Activated CD8-positive, alpha-beta memory T cell treated with anti-CD3 and anti-CD28 coated beads for 24 hours (primary cell): ENCODE measurements around the gene SCYGR4.
"Not testable (repeated sequence)": the region's sequence is repeated elsewhere in the genome, so short reads cannot be mapped to it uniquely, and the experiment has no call there.

Experiments used
- DNase-seq: peaks from one replicate; pipeline ENCODE4 v3.0.0-alpha.2; 2020

Gene SCYGR4

DNA sequence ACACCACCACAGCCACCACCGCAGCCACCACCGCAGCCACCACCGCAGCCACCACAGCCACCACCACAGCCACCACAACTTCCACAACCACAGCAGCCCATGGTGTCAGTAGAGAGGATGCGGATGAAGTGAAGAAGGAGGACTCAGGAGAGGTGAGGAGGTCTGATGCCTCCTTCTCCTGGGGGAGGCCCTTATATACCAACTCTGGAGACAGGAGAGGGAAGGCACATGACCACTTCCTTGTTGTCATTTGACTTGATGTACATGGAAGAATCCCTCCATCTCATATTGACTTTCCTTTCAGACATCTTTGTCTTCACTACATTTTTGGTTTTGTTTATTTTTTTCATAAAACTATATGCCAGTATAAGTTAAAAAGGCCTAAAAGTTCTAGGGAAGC is 2.6 kb upstream of the SCYGR4 start, which contains the start of gene SCYGR3:
Gene SCYGR3 (minus strand): TSS at position 101 of the 400 bp plus-strand sequence. CDS start 0 bp downstream, at position 101.
- no peak for DNase-seq

DNA sequence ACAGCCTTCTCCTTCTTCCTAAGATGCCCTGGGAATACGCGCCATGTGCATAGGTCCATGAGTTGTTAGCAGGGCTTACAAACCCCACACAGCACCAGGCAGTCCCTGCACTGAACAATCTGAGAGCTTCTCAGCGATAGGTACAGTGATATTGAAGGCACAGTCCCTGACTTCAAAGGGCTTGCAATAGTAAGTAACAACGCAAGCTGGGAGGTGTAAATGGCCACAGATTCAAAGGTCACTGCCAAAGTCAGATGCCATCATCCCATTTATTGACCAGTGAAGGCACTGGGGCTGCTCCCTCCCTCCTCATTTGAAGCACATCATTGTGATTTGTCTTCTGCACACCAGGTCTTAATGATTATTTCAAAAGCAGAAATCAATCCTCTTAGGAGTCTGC is 2.1 kb upstream of the SCYGR4 start:
- no peak for DNase-seq

DNA sequence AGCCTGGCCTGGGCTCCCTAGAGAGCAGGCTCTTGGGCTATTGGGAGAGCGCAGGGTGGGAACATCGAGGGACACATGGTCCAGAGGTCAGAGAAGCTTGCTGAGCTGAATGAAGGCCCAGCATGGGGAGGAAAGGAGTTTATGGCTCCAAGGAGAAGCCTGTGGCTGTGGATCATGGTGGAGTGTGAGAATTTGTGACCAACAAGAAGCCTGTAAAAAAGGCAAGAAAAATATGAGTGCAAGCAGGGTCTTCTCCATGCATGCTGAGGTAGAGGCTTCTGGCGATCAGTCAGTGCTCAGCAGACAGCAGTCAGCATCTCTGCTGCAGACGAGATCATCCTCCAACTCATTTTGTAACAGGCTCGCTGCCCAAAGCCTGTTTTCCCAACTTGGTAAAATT is 1.4 kb upstream of the SCYGR4 start:
- DNase-seq, result no peak

DNA sequence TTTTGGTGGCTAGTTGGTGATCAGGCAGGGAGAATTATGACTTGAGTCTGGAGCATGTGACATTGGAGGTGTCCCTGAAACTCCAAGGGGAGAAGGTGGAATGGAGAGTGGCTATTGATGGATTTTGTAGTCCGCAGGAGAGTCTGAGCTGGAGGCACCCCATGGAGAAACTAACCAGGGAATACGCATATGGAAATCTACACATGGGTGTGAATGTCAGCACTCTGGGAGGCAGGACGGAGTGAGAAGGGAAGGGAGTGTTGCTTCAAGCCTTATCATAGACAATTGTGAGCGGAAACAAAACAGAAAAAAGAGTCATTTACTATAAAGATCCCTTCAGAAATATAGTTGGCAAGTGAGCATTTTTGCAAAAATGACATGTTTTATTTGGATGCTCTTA is 667 bp upstream of the SCYGR4 start:
- DNase-seq, result no peak

DNA sequence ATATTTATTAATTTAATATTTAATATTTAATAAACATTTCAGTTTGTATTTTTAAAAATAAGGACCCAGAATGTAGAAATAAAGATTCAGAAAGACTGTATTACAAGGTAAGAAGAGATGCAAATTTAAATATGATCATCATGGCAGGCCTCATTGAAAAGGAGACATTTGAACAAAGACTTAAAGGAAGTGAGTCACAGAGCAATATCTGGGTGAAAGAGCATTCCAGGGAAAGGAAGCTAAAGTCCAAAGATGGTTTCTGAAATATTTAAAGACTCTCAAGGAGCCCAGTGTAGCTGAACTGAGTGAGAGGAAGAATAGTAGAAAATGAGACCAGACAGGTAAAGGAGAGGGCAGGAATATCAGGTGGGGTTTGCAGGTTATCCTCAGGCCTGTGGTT is 5.9 kb downstream of the SCYGR4 start:
- DNase-seq, result no peak

DNA sequence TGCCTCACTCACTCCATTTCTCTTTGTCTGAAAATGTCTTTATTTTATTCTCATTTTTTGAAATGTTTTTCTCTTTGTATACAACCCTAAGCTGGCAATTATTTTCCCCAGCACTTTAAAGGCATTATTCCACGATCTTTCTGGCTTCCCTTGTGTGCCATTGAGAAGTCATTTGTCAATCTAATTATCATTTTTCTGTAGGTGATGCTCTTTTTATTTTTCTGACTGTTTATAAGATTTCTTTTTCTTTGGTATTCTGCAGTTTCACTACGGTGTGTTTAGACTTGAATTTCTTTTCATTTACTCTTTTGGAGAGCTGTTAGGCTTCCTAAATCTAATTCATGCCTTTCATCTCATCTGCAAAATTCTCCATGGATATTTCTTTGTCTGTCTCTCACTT is 8.1 kb downstream of the SCYGR4 start:
- DNase-seq, result no peak

DNA sequence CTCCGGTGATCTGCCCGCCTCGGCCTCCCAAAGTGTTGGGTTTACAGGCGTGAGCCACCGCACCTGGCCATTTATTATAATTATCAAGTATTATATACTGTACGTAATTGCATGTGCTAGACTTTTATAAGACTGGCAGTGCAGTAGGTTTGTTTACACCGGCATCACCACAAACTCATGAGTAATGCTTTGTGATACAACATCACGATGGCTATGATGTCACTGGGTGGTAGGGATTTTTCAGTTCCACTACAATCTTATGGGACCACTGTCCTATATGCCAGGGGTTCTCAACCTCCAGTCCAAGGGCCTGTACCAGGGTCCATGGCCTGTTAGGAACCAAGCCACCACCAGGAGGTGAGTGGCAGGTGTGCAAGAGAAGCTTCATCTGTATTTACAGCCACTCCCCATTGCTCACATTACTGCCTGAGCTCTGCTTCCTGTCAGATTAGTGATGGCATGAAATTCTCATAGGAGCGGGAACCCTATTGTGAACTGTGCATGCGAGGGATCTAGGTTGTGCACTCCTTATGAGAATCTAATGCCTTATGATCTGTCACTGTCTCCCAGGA is 9.4 kb downstream of the SCYGR4 start:
- no peak for DNase-seq

DNA sequence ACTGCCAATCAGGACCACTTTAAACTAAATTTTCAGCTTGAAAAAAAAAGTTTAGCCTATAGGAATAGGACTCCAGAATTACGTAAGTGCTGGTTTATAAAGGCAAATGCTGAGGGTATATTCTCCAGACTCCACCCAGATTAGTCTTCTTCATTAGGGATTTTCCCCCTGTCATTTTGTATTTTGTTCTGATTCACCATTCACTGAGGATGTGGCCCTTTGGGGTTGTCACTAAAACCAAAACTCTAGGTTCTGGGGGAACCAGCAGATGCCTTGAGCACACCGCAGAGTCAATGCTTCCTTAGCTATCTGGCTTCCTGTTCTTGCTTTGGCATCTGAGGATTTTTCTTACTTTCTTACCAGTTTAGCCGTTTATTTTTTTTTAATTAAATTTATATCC is 10.5 kb downstream of the SCYGR4 start:
- DNase-seq, result no peak

DNA sequence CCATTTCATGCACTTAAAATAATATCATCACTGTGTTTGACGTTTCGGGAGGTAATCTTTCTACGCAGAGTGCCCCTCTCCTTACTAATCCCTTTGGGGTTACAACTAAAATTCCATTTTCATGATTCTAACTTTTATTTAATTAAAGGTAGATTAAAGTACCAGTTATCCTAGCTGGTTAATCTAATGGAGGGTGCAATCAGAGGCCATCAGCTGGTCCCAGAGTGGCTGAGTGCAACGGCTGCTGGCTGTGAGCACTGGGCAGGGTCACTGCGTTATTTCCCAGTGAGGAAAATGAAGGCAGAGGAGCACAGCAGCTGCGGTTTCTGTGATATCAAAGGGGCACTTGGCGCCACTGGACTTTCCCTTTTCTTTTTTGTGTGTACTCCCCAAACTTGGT is 12.1 kb downstream of the SCYGR4 start:
- DNase-seq, result no peak

DNA sequence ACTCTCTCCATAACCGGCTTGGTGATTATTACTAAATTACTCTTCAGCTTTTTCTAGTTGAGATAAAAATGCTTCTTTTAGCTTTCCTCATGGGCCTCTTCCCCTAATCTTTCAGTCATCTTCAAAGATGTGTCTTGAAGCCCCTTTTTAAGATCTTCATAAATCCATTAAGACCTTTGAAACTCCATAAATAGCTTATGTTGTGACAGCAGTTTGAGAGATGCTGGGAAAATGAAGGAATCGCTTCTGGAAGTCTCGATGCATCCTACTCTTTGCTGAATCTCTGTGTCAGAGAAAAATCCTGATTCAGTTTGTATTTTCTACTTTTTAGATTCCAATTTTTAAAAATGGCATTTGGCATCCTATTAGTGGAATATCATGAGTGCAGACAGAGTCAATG is 13.0 kb downstream of the SCYGR4 start:
- no peak for DNase-seq

DNA sequence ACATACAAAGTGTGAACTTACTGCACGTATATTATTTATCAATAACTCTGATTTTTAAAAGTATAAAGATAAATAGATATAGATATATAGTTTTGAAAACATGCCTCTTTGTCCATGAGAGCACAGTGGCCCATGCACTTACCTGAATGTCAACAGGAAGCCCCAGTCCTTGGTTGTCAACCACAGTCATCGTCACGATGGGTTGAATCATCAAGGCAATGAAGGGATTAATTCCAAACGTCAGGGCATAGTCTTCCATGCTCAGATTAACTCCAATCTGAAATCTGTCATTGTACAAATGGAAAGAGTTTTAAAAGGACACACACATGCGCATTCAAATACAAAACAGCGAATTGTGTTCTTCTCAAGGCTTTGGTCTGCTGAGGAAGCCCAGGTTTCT is 15.5 kb downstream of the SCYGR4 start:
- no peak for DNase-seq

DNA sequence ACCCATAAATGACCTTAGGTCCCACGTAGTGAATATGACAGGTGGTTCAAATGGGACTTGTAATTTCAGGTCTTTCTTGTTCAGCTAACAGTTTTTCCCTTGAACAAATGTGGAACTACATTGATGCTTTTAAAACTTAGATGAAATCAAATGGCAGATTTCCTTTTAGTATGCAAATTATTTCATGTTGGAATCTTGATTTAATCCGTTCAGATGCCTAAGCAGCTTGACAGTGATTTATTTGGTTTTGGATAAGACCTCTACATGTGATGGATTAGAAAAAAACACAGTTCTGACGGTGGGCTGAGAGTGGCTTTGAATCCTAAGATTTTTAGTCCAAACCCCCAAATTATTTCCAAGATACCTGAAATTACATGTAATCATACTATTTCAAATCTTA is 16.9 kb downstream of the SCYGR4 start:
- DNase-seq, result no peak

DNA sequence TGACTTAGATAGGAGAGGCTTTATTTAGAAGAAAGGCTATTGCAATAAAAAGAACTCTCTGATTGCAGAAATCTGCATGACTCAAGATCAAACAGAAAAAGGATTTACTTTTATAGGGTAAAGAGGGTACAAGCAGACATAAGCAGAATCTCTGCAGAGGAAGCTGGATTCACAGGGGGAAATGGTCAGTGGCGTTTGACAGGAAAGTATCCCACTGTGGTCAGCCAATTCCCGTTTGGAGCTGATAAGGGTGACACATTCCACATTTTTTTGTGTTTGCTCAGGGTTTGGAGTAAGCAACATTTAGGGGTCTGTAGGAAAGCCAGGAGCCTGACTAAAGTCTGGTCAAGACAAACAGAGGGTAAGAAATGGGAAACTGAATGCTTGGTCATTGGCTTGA is 25.4 kb downstream of the SCYGR4 start:
- no peak for DNase-seq

DNA sequence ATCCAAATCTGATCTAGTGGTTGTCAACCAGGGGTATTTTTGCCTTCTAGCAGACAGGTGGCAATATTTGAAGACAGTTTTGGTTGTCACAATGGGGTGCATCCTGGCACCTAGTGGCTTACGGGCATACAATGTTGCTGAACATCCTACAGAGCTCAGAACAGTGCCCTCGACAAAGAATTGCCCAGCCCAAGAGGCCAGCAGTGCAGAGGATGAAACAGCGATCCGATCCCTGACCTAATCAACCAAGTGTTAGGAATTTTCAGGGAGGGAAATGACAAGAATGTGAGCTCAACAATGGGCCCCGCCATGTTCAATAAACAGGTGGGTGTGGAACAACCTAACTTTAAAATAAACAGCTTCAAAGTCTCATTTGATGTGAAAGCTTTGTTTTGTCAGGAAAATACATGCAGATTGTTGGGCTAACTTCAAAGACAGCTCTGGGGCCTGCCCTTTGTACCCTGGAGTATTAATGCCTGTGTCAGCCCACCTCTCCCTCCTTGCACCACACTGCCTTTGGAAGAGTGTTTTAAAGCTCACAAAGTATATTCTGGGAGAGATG is 26.8 kb downstream of the SCYGR4 start:
- DNase-seq, result no peak

DNA sequence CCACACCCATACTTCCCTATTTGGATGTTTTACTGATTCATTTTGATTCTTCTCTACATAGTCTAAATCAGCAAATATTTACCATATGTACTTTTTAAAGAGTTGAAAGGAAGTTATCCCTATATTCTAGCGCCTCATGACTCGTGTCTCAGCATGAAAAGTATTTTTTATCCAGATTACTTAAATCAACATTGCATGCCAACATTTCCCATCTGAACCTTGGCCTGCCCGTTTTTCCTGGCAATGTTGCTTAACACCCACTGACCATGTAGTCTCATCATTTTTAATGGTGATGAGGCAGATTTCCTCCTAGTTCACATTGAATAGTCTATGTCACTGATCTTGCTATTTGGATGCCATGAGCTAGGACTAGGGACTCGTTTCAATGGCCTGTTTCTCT is 36.1 kb downstream of the SCYGR4 start:
- no peak for DNase-seq

DNA sequence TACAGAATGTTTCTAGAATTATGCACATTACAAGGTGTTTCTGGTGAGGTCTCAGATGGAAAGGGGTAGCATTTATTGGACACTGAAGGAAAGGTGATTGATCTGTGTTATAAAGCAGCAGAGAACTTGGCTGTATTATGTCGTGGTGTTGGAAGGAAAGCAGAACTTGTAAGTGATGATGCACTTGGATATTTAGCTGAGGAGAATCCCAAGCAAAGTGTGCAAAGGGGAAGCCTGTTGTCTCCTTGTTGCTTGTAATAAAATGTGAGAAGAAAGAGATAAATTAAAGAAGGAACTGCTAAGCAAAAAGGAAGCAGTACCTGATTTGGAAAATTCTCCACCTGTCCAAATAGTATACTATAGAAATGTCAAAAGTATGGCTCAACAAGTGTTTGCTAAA is 37.1 kb downstream of the SCYGR4 start:
- DNase-seq, result no peak

DNA sequence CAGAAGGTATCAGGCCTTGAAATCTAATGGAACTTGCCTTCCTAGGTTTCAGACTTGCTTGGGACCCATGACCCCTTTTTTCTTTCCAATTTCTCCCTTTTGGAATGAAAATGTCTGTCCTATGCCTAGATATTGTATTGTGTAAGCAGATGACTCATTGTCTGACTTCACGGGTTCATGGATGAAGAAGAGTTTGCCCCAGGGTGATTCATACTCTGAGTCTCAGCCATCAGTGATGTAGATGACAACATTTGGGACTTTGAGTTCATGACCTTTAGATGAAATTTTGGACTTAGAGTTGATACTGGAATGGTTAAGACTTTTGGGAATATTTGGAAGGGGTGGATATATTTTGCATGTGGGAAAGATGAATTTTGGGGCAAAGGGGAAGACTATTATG is 38.2 kb downstream of the SCYGR4 start:
- DNase-seq, result no peak

DNA sequence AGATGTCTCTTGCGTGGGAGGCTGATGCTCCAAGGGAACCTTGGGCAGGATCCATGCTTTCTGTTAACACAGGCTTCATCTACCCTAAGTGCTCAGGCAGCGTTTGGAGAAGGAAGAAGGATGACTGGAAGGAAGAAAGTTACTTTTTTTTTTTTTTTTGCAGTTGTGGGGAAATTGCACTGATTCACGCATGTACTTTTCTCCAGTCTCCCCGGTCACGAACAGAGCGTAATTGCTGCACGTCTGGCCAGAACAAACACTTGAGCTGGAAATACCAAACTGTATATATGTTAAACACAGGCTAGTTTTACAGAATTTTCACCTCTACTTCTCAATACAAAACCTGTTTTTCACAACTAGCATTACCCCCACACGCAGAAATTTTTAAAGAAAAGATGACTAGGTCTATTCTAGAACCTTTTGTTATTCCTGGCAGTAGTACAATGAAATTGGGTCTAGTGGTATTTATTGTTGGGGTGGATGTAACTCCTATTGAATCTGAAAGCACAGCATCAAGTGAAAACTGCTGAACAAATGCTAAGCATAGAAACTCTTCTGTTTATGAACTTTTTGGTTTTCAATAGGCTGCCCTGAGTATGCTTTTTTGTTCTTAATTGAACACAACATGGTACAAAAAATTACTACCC is 40.0 kb downstream of the SCYGR4 start:
- DNase-seq, result no peak

DNA sequence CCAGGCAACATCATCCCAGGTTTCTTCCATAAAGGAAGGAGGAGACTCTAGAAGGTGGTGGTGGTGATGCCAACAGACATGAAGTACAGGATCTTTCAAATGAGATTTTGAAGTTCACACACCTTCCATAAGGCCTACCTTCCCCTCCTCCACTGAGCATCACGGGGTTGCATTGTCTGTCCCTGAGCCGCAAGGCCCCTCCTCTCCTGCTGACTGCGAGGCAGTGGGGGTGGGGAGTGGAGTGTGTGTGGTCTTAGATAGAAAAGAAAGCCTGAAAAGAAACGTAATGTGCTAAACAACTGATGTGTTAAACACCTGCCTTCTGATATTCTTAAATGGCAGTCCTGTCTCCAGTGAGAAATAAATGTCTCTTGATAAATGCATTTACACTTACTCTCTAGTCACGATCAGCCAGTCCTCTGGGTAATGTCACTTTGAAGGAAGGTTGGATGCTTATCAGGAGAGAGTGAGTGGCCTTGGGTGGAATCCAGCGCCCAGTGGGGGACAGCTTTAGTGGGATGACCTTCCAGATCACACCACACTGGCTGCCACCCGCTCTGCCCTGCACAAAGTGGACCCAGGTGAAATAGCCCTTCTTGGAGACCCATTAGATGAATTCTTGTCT is 43.8 kb downstream of the SCYGR4 start:
- no peak for DNase-seq

DNA sequence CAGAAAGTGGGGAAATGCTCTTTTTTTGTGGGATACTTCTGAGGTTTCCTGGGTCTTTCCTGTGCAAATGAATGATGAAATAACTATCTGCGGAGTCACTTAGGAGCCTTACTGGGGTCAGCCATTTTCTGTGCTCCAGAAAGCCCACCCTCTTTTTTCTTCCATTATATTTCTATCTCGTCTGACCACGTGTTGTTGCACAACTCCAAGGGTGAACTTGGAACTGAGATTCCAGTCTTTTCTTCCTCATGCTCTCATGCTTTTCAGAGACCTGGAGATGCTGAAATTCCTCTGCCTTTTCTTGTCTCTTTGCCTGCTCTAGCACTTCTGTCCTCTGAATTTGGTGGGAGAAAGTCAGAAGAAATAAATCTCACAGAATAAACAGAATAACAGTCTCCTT is 44.5 kb downstream of the SCYGR4 start:
- no peak for DNase-seq

DNA sequence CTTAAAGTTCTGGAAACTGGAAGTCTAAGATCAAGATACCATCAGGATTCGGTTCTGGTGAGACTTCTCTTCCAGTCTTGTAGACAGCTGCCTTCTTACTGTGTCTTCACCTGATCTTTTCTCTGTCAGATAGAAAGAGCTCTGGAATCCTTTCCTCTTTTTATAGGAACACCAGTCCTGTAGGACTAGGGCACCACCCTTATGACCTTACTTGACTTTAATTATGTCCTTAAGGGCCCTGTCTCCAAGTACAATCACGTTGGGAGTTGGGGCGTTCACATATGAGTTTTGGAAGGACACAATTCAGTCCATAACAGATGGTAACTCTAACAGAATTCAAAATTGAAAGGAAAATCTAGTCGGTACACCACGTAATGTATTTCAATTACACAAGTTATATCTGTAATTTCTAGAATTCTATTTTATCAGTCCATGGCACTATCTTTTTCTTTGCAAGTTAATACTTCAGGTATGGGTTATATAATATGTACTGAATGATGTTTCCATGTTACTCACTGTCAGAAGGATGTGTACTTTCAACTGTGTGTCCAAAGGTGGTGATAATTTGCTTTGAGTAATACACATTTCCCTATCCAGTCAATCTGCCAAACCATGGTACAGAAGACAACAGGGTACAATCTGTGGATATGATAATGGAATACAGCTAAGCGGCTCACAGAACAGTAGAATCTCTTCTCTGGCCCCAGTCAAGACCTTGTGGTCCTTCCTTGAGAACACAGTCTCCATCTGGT is 48.1 kb downstream of the SCYGR4 start:
- DNase-seq, result no peak

DNA sequence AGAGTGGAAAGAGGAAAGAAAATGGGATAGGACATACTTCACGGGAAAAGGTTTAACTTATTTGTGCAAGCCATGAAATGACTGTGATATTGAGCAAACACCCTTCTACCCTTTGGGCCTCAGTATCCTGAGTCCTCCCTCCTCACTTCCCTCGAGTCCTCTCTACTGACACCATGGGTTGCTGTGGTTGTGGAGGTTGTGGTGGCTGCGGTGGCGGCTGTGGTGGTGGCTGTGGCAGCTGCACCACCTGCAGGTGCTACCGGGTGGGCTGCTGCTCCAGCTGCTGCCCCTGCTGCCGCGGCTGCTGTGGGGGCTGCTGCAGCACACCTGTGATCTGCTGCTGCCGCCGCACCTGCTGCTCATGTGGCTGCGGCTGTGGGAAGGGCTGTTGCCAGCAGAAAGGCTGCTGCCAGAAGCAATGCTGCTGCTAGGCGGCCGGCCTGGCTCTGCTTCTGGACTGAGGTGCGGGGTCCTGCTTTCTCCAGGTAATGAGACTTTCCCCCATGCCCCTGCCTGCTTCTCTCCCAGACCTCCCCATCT is 49.4 kb downstream of the SCYGR4 start, which contains the start of gene SCYGR5:
Gene SCYGR5 (plus strand): TSS at position 174 of the 540 bp plus-strand sequence. CDS start 0 bp downstream, at position 174.
- not testable (repeated sequence) for DNase-seq
